GM04503 (cell line): Measurements from ENCODE around the gene POU3F3.

Source experiments
- DNase-seq: peaks from one replicate; pipeline ENCODE4 v3.0.0-alpha.2; 2012; ENCODE audit warnings: low read depth

Gene POU3F3

DNA sequence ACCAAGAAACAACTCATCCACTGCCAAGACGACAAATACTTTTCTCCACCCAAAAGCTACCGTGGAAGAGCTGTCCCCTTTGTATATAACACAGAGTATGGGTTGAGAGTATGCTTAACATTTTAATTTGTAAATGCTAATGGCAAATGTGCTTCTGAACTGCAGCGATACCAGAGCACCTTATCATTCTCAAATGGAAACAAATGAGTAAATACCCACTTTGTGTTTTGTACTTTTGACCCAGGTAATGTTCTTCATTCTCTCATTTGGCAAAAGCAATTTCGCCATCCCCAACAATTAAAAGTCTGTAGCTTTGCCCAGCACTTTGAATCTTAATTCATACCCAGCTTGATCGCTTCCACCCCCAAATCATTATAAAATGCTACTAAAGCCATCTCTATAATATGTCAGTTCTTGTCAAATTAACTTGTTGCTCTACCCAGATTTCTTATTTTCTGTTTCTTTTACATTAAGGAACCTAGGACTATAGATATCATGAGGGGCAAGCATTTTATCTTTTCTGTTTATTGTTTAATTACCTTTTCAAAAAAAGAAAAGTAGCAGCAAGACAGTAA, 6.2 kb upstream of the POU3F3 start:
- DNase-seq = no peak

DNA sequence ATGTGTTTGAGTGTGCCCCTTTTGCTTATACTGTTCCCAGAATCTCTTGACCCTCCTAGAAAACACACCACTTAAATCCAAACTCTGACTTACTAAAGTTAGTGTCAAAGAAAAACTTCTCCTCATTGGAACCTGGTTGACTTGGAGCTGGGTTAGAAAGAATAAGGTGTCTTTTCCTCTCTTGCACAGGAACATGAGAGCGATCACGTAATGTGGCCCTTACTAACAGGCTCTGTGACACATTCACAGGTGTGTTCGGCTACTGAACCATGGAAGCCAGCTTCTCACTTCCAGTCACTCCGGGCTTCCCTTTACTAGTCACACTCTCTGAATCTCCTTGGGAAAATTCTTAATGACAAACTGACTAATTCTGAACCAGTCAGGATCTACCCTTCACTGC, 5.4 kb upstream of the POU3F3 start:
- no peak for DNase-seq

DNA sequence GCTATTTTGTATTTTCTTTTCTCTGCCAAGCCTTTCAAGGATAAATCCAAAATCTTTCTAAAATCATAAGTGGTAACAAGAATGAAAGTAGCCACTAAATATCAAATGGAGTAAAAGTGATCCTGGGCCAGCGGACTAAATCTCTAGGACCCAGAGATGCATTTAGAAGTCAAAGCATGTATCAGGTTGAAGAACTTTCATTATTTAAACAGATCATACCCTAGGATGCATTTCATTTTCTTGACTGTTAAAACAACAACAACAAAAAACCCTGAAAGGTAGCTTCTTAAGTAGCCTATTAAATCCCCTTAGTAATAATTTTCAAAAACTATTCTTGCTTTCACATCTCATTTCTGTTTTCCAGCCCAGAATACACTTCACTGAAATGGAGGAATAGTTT, 4.8 kb upstream of the POU3F3 start:
- no peak for DNase-seq

DNA sequence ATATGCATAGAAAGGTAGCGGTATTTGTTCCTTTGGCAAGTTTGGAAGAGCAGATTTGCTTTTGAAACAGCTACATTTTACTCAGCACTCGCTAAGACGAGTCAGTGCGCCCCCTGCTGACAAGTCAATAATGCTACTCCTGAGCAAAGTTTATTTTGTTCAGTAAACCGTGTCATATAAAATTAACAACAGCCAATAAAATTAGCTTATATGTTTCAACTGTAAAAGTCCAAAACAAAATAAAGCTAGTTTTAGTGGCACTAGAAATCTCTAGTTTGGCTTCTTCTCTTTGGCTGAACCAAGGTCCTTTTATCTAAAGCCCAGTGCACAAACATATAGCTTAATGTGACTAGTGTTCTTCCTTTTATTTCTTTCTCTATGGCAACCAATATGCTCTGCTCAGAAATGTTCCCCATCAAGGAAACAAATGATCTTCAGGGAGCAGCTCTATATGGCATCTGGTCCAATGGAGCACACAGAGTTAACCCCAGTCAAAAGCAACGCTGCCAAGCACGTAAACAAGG, 4.2 kb upstream of the POU3F3 start:
- DNase-seq = no peak

DNA sequence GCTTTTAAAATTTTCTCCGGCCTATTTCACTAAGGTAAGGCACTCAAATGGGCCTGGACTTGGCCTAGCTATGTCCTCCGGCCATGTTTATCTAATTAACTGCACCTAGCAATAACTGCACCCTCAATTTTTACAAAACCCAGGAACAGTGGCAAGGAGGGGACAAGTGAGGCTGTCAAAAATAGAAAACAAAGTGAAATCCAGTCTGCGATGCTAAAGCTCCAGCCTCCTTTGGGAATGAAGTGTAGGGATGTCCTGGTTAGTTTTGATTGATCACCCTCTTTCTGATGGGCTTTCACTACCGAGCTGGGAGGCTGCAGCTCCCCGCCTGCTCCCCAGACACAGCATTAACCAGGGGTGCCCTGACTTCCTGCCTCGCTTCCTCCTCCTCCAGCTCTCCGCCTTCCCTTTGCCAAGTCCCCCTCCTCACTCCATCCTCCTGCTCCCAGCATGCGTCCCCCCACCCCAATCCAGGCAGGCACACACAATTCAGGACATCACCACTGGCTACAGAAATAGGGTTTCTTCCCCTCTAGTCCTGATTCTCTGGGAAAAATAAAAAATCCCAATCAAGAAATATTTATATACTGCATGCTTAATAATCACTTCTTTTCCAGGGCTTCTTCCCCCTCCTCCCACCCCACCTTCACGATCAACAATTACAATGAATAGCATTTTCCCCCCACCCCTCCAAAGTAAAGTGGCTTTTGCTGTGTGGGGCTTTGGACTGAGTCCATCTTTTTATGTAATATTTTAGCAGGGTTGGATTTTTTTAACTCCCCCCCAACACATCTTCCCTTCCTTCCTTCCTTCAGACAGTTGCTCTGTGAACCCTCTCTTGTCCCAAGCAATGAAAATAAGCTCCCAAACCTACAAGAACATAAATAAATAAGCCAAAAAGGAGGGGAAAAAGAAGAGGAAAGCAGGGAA, 3.3 kb upstream of the POU3F3 start:
- no peak for DNase-seq

DNA sequence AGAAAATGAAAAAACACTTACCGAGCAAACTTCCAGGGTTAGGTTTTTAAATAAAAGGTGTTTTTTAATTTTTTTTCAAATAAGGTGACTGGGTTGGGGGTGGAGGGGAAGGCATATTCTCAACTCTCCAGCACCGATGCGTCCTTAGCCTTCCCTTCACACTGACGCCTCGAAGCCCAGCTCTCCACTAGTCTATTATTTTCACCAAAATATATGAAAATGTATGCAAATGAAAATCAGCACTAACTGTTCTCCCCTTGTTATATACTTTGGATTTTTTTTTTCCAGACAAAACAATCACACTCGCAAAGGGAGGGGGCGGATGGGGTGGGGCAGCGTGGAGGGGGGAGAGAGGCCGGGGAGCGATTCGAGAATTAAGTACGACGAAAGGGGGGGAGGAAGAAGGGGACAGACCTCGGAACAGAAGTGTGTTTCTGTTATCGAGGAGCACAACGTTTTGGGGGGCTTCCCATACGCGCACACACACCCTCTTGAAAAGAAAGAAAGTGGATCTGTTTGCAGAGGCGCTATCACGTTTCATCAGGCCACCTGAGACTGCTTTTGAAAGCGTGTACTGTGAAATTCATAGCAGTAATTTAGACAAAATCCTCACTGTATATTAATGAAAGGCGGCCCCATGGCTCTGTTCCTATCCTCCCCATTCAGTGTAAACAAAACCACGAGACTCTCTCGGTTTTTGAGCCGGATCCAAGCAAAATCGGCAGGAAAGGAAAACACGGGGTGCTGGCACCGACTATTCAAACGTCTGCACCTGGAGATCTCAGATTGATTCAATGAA, 2.4 kb upstream of the POU3F3 start:
- DNase-seq = no peak

DNA sequence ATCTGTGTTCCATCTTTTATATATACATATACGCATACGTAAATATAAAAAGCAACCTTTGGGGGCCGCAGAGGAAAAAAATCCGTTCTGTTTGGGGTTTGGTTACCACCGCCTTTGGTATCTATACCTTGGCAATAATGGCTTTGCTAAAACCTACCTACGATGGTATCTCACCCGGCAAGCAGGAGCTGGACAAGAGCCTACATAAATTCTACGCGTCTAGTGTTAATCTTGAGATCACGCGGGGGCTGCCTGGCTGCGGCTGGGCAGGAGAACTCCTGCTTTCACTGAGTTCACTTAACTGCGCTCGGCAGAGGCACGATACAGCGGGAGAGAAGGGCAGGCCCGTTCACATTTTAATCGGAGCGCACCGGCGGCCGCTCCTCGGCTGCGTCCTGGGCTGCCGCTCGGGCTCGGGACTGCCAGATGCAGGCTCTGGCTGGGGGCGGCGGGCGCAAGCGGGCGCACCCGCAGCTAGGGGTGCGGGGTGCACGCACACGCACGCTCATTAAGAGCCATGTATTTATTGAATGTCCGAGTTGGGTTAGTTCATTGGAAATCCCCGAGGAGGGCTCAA, 1.7 kb upstream of the POU3F3 start:
- DNase-seq = no peak

DNA sequence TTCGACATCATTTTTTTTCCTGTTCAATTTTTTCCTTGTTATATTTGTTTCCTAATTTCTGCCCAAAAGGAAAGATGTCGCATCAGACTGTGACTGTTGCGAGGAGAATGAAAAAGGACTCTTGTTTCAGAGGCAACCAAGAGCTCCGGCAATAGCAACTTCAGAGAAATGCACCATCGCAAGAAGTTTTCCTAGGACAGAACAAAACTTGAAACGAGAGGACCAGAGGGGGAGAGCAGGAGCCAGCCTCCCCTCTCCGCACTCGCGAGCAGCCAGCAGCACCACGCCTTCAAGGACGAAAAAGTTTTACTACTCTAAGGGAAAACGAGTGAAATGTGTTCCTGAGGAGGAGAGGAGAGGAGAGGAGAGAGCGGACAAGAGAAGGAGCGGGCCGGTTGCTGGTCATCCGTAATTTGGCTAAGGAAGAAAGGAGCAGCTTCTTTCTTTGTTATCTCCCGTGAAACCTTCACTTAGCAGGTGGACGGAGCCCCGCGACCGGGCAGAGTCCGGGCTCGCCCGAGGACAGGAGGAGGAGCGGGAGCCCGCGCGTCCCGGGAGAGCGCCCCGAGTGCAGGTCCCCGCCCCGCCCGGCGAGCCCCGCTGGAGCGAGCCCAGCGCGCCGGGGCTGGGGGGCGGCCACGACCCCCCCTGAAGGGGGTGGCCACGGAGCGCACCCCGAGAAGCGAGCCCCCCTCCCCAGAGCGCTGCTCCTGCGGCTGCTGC, 744 bp downstream of the POU3F3 start:
- no peak for DNase-seq

DNA sequence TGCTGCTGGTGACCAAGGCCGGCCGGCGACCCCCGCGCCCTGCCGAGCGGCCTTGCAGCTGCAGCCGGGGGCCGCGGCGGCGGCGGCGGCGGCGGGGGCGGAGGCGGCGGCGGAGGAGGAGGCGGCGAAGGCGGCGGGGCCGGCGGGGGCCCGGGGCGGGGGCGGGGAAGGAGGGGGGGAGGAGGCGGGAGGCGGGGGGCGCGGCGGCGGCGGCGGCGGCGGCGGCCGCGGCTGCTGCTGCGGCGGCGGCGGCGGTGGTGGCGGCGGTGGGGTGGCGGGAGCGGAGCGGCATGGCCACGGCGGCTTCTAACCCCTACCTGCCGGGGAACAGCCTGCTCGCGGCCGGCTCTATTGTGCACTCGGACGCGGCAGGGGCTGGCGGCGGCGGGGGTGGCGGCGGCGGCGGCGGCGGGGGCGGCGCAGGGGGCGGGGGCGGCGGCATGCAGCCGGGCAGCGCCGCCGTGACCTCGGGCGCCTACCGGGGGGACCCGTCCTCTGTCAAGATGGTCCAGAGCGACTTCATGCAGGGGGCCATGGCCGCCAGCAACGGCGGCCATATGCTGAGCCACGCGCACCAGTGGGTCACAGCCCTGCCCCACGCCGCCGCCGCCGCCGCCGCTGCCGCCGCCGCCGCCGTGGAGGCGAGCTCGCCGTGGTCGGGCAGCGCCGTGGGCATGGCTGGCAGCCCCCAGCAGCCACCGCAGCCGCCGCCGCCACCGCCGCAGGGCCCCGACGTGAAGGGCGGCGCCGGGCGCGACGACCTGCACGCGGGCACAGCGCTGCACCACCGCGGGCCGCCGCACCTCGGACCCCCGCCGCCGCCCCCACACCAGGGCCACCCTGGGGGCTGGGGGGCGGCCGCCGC, 1.5 kb downstream of the POU3F3 start:
- no peak for DNase-seq

DNA sequence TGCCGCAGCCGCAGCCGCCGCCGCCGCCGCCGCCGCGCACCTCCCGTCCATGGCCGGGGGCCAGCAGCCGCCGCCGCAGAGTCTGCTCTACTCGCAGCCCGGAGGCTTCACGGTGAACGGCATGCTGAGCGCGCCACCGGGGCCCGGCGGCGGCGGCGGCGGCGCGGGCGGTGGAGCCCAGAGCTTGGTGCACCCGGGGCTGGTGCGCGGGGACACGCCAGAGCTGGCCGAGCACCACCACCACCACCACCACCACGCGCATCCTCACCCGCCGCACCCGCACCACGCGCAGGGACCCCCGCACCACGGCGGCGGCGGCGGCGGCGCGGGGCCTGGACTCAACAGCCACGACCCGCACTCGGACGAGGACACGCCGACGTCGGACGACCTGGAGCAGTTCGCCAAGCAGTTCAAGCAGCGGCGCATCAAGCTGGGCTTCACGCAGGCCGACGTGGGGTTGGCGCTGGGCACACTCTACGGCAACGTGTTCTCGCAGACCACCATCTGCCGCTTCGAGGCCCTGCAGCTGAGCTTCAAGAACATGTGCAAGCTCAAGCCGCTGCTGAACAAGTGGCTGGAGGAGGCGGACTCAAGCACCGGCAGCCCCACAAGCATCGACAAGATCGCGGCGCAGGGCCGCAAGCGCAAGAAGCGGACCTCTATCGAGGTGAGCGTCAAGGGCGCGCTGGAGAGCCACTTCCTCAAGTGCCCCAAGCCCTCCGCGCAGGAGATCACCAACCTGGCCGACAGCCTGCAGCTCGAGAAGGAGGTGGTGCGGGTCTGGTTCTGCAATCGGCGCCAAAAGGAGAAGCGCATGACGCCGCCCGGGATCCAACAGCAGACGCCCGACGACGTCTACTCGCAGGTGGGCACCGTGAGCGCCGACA, 2.4 kb downstream of the POU3F3 start:
- DNase-seq = no peak

DNA sequence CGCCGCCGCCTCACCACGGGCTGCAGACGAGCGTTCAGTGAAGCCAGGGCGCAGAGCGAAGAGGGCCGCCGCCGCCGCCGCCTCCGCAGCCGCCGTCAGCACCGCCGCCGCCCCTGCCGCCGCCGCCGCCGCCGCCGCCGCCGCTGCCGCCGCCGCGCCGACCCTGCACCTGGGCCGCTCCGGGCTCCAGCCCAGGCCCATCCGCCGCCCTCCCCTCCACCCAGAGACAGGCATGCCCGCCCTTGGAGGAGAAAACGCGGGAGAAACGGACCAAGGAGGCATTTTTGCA, 3.0 kb downstream of the POU3F3 start:
- no peak for DNase-seq

DNA sequence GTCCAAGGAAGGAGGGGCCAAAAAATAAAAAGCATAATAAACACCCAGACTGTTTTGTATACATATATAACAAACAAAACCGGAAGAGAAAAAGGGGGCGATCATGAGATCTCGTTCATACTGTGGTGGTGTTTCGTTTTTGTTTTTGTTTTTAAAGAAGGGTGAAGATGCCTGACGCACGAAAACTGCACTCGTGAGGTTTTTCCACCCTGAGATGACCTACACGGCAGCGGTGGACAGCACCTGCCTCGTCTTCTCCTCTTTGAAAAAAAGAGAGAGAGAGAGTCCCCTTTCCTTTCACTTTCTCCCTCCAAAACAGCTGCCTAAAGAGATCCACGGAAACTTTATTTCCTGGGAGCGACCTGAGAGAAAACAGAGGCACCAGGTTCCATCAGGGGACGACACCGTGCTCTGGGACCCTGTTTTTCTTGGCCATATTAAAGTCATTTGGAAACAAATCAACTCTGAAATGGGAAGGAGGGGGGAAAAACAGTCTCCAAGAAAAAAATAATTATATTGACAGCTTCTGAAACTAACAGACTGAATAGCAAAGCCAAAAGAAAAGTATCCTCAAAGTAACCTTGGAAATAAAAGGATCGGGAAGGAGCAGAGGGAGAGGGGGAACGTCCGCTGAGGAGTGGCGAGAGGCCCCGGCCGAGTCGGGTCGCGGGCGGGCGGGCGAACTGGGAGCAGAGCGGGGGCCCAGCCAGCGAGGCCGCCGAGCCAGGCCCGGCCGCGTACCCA, 3.5 kb downstream of the POU3F3 start:
- no peak for DNase-seq

DNA sequence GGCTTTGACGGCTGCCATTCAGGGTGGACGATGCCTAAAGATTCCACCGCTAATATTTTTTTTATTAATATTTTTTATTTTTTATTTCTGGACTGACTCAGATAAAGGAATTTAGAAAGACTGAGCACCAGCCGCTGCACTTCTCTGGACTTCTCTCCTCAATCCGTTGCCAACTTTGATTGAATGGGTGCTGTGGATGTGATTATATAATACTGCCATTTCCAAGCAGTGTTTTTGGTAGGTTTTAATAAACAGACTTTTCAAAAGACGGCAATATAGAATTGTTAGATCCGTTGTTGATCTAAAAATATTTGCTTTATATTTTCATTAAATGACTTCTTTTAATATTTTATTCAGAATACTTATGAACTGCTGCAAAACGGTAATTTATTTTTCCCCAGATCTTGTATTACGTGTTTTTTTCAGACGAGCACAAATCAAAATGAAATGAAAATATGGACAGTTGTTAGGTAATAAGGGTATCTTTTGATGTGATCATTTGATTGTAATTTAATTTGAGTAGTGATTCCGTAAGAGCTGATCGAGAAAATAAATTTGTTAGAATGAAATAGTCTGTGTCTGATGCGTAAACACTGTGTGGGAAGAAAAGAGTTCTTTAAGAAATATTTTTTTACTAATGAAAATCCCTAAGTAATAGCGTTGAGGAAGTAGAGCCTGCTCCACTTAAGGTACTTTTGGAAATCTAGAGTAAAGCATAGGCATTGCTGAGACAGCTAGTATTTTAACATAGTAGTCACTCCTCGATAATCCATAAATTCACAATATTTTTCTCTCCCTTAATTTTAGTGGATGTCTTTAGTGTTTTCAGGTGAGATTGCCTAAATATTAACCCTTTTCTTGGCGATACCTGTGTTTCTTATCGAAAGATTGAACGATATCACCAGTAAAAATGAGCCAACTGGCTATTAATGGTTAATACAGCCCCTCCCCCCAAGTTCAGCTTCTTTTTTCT, 4.4 kb downstream of the POU3F3 start:
- DNase-seq = no peak

DNA sequence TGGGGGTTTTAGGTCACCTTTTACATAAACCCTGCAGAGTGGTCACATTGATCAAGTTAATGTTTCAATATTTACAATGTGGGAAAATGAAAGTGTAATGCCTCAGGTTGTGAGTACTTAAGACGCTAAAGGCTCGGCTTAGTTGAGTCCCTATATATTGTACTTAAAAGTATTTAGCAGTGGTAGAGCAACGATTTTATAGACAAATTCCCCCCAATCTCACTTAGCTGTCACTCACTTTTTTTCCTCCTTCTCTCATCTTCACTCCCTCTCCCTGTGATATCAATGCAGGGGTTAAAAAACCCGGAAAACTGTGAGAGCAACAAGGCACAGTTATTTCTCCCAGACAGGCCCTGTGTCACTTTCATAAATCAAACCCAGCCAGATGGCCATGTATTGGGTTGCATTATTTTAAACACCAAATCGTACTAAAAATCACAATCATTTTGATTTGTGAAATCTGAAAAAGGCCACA, 5.4 kb downstream of the POU3F3 start:
- no peak for DNase-seq

DNA sequence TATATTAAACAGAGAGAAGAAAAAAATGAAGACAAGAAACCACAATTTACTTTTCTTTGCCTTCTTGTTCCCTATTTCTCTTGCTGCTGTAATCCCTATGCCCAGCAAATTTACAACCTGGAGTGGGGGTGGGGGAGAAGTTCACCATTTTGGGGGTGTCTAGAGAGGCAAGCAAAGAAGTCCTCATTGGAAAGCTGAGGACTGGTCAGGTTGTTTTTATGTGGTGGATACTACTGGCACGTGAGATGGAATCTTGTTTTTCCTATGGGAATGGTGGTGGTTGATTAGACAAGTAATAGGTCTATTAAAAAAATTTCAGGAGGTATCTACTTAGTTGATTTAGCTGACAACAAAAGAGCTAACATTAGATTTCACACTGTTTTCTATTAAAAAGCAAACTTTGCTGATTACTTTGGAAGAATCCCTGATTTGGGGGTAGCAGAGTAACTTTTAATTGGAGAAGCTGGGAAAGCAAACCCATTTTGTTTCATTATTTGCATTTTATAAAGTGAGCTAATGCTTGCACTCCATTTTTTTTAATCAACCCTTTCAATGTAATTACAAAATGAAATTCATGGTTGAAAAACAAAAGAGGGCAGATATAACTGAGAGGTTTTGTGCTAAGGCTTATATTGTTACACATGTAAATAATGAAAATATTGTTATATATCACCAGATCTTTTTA, 6.0 kb downstream of the POU3F3 start:
- DNase-seq = no peak

DNA sequence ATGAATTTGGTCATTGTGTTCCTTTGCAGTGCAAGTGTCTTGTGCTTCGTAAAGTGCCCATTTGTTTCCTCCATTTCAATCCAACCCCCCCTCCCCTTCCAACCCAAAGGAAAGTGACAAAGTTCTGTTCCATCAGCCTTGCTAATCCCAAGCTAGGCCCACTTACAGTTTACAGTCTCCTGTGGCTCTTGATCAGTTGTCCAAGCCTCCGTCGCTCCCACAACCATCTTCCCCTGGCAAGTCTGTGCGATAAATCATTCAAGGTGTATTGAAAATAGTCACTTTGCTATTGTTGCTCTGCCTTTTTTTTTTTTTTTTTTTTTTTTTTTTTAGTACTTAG, 6.5 kb downstream of the POU3F3 start:
- DNase-seq = no peak

DNA sequence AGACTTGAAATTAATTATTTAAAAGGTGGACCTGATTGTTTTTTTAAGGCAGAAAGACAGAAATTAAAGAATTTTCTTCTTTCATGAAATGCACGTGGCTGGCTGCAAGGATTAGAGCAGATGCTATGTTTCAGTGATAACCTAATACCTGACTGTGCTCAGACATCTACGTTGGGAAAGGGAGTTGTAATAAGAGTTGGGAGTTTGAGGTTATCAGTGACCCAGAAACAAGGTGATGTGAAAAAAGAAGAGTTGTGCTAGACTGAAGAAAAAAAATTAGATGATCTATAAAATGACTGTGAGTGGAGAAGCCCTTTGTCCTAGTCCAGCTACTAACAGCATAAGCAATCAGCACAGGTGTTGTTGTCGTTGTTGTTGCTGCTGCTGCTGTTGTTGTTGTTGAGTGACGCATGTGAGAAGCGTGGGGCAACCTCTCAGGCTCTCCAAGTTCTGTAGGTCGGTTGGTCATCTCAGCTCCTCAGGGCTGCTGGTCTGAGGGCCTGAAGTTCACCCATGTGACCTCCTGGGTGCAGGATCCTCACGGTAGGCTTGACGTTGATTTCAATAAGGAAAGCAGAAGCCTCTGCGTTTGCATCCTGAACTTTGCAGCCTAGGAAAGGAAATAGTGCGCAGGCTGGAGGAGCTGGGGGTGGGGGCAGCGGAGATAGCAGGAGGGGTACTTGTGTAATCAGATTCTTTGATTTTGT, 7.6 kb downstream of the POU3F3 start:
- DNase-seq = no peak
